Measurements from ENCODE around the gene PDE3A.
"Not testable (repeated sequence)": the region's sequence is repeated elsewhere in the genome, so short reads cannot be mapped to it uniquely, and the experiment has no call there.

The PDE3A gene

DNA sequence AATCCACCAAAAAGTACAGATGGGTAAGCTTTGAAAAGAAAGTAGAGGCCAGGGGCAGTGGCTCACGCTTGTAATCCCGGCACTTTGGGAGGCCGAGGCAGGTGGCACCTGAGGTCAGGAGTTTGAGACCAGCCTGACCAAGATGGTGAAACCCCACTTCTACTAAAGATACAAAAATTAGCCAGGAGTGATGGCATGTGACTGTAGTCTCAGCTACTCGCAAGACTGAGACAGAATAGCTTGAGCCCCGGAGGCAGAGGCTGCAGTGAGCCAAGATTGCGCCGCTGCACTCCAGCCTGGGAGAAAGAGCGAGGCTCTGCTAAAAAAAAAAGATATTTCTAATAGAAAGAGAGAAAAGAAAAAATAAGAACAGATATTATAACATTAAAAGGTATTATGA lies 192.6 kb downstream of the PDE3A start:
- DNase-seq: no peak

DNA sequence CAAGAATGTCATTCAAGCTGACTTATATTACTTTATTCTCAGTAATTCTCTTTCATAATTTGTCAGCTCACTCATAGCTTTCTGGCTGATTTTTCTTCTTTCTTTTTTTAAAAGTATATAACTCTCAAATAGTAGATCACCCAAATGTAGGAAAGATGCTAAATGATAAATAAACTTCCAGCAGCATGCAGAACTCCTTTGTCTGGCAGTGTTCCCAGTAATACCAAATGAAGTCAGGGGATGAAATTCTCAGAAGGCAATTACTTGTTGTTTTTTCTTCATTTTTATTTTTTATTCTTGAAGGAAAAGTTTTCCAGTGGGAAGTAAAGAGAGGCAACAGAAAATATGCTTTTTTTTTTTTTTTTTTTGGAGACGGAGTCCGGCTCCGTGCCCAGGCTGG lies 193.5 kb downstream of the PDE3A start:
- DNase-seq: no peak

GRCh38 chr12:20567413-20567812 lies 199.1 kb downstream of the PDE3A start:
- no peak for DNase-seq

DNA sequence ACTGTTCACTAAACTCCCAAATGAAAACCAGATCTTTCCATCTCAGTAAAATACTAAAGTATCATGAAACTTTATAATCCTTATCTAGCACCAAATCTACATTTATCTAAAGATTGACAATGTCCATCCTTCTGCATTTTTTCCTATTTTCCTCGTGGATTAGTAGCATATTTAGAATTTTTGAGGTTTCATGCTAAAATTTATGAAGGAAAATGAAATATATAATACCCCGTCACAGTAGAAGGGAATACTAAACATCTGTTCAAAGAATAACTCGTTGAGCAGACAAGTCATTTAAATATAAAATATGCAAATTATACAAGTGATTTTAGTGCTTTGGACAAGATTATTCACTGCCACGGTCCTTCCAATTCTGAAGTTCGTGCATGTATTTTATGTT lies 204.1 kb downstream of the PDE3A start:
- no peak for DNase-seq

GRCh38 chr12:20576528-20576927 lies 208.2 kb downstream of the PDE3A start:
- no peak for DNase-seq

DNA sequence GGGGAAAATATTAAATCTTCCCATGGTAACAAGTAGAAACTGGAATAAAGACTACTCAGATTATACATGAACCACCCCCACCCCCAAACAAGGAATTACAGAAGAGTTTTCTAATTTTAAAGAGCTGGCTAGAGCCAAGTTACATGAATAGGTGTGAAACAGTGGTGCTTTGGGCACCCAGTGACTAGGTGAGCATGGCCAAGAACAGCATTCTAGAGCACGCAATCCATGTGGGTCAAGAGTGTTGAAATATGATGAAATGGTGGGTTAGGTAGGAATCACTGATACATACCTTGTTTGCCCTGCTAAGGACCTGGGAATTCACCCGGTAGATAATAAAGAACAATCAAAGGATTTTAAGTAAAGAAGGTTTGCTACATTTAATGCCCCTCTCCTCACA lies 208.7 kb downstream of the PDE3A start:
- DNase-seq: no peak

DNA sequence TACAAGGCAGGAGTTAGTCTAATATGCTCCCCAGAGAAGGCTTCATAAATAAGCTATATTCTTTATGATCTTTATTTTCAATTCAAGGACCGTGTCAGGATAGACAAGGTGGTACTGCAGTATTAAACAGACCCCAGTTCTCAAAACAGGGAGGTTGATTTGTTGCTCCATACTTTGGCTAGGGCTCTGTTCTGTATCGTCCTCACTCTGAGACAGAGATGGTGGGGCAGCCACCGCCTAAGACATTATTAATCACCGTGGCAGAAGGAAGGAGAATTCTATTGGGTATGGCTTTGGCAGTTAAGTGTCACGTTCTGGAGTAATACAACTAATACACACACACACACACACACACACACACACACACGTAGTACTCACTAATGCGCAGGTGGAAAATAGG lies 209.8 kb downstream of the PDE3A start:
- no peak for DNase-seq

GRCh38 chr12:20585055-20585625 lies 216.8 kb downstream of the PDE3A start:
- no peak for DNase-seq

DNA sequence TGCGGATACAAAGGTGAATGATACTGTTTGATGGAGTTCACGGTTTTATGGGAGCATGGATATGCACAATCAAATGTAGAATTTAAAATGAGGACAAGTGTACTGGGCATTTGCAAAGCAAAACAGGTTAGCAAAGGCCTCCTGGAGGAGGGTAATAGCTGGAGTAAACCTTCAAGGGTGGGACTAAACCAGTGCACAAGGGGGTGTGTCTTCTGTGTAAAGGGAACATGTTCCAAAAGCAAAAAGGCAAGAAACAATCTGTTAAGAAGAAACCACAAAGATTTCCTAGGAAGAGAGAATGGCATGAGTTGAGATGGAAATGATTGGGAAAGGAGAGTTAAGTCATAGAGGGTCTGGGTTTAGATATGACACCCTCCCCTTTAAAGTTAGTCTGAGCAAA lies 217.6 kb downstream of the PDE3A start:
- DNase-seq: no peak

DNA sequence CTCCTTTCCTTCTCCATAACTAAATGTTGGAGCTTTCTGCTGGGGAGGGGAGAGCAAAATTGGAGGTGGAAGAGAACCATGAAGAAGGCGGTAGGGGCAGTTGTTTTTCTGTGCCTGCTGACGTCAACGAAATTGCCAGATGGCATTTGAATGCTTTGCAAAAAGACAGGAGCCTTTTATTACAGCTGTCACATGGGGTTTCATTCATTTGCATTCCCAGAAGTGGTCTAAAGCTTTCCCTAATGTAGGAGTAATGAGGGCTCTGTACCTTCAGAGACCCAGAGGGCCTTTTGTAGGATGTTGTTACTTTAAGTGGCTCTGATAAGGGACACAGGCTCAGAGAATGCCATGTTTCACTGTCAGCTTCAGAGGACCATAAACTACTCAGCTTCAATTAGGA lies 219.7 kb downstream of the PDE3A start:
- DNase-seq: no peak

DNA sequence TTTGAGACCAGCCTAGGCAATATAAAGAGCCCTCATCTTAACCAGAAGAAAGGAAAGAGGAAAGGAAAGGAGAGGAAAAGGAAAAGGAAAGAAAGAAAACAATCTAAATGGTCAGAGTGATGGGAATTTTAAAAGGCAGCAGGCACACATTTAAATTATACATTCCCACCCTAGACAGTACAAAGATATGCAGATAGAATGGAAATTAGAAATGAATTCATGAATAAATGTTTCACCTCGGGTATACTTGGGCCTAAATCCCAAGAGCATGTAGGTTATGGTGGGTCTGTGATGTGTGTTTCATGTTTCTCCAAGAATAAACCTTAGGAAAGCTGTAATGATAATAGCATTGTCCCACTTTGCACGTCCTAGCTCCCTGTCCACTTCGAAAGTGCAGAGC lies 222.2 kb downstream of the PDE3A start:
- DNase-seq: no peak

DNA sequence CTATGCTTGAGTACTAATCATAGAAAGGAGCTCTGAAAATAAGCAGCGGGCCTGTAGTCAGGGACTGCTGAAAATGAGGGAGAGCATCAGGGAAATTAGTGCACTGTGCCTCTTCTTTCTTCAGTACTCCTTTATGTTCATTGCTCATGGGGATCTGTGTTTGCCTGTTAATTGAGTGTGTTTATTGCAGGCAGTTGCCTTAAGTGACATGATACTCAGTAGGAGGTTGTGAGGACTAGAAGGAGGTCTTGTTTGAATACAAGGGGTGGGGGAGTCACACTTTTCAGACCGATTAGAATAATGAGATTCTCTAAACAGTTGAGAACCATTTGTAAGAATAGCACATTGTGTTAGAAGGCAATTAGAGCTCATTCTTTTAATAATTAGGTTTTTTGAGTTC lies 224.2 kb downstream of the PDE3A start:
- DNase-seq: no peak

DNA sequence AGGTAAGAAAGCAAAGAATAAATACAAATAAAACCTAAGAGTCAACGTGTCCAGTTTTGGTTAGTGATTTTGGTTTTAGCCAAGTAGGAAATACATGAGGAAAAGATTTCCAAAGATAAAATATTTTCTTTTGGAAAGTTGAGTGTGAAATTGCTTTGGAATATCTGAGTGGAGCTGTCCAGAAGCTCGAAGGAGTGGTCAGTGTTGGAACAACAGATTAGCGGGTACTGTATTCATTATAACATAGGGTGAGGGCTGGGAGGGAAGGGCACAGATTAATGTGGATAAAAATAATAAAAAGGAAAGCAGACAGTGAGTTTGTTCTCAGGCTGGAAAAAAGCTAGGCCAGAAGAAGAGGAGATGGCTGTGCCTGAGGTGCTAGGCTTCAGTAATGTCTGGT lies 225.3 kb downstream of the PDE3A start:
- DNase-seq: no peak

DNA sequence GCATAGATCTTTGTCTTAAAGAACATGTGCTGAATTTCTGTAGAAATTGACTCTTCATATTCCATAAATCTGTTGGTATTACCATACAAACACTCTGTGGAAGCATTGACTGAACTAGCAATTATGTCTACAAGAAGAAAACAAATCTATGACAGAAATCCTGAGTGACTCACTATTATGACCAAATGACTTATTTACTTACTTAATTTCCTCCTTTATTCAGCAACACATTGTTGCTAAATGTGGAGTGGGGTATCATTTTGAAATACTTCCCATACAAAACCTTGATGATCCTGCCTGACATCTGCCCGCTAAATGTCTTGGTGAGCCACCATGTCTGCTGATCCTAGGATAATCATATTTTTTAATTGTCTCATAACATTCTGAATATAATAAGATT lies 227.7 kb downstream of the PDE3A start:
- DNase-seq: no peak

DNA sequence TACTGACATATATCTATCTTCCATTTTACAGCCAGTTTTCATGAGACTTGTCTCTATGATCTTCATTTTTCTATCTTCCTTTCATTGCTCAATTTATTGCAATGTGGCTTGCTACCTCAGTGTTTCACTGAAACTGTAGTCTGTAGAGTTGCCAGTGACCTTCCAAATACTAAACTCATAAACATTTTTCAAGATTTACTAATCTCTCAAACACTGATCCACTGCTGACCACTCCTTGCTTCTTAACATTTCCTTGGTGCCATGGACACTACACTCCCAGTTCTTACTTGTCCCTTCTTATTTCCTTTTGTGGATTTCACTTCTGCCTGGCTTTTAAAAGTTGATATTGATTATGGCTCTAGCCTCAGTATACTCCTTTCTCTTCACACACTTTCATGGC lies 231.4 kb downstream of the PDE3A start:
- no peak for DNase-seq

DNA sequence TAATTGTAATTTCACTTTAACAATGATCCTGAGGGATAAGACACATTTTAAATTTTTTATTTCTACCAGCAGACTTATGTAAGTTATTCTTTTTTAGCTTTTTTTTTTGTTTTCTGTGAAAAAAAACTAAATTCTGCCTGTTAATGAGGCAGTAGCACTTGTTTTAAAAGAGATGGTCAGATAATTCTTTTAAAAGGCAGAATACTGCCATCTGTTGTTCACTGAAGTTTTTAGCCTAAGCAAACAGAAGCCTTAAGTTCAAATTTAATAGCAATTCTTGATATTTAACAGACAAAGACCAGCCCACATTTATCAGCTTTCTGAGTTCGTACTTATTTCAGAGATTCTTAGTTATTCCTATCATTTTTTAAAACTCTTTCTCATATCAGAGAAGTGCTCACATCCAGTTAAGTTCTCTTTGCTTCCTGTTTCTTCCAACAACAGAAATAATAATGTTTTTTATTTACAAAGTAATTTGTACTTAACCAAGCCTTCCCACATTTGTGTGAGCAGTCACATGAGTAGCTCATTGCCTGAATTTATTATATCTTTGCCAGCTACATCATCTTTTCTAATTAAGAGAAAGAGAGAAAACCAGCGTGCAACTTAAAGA lies 233.4 kb downstream of the PDE3A start:
- no peak for DNase-seq

- no peak for DNase-seq
Observed at GRCh38 chr12:20602641-20603391, 234.5 kb downstream of the PDE3A start.

DNA sequence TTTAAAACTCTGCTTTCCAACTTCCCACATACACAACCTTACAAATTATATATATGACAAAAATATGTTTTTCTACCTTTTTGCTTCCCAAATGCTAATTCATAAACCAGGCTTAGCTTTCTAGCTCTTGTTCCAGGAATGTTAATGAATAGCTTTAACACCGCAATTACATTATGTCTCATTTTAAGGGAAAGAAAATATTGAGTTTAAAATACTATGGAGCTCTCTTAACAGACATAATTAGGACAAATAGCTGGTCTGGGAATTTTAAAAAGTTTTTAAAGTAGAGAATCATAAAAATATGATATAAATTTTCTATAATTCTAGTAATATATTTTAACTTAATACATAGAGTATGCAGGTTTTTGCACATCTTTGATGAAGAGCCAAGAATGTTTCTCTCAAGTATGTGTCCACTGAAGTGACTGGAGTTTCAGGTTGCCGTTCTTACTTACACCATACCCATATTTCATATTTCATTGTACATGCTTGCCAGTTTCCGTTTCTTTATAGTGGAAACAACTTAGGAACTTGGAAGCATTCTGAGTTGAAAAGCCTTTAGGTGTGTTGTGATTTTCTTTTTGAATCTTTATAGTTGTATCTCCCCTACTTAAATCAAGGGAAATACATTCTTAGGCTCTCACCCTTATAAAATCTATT lies 236.2 kb downstream of the PDE3A start:
- DNase-seq: no peak

DNA sequence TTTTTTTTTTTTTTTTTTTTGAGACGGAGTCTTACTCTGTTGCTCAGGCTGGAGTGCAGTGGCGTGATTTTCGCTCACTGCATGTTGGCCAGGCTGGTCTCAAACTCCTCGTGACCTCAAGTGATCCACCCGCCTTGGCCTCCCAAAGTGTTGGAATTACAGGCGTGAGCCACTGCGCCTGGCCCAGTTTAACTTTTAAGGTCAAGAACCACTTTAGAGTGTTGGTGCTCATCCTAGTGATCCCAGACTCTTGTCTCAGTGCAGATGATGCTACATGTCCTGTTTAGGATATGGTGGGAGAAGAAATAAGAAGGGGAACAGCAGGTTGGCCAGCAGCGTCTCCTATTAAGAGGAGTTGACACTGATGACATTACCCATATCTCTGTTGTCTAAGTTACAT lies 246.7 kb downstream of the PDE3A start:
- not testable (repeated sequence) for DNase-seq

GRCh38 chr12:20616093-20616492 lies 247.8 kb downstream of the PDE3A start:
- no peak for DNase-seq

- no peak for DNase-seq
Observed at GRCh38 chr12:20620261-20620660, 251.9 kb downstream of the PDE3A start.

- no peak for DNase-seq
Observed at GRCh38 chr12:20624718-20625117, 256.4 kb downstream of the PDE3A start.

GRCh38 chr12:20625531-20625930 lies 257.2 kb downstream of the PDE3A start:
- no peak for DNase-seq

GRCh38 chr12:20627001-20627588 lies 258.8 kb downstream of the PDE3A start:
- no peak for DNase-seq
